ENCODE measurements around the gene PHF21A.

- TF ChIP-seq, protein P1, sequence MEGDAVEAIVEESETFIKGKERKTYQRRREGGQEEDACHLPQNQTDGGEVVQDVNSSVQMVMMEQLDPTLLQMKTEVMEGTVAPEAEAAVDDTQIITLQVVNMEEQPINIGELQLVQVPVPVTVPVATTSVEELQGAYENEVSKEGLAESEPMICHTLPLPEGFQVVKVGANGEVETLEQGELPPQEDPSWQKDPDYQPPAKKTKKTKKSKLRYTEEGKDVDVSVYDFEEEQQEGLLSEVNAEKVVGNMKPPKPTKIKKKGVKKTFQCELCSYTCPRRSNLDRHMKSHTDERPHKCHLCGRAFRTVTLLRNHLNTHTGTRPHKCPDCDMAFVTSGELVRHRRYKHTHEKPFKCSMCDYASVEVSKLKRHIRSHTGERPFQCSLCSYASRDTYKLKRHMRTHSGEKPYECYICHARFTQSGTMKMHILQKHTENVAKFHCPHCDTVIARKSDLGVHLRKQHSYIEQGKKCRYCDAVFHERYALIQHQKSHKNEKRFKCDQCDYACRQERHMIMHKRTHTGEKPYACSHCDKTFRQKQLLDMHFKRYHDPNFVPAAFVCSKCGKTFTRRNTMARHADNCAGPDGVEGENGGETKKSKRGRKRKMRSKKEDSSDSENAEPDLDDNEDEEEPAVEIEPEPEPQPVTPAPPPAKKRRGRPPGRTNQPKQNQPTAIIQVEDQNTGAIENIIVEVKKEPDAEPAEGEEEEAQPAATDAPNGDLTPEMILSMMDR (IDR thresholded peaks at IDR 0.05; ENCODE audit: low read depth, low read length, missing input control): peak; percentile 87
- peak; percentile 78 for TF ChIP-seq YY1 (IDR thresholded peaks at IDR 0.05)
Measured at GRCh38 chr11:45964911-45965389, 156.3 kb downstream of the PHF21A start.
